ENCODE measurements around the gene MLLT3.

The MLLT3 gene

GRCh38 chr9:20472342-20473045, 149.8 kb downstream of the MLLT3 start:
- no peak for DNase-seq

- no peak for DNase-seq
These were observed 155.8 kb downstream of the MLLT3 start for GRCh38 chr9:20466328-20467008.

- DNase-seq = no peak
These were observed 158.1 kb downstream of the MLLT3 start for GRCh38 chr9:20464242-20464641.

GRCh38 chr9:20463823-20464222, 158.5 kb downstream of the MLLT3 start:
- no peak for DNase-seq

GRCh38 chr9:20462410-20462809, 159.9 kb downstream of the MLLT3 start:
- DNase-seq = no peak

GRCh38 chr9:20447291-20447690, 175.0 kb downstream of the MLLT3 start:
- DNase-seq = no peak

GRCh38 chr9:20446248-20446647, 176.1 kb downstream of the MLLT3 start:
- no peak for DNase-seq

GRCh38 chr9:20442461-20443319, 179.6 kb downstream of the MLLT3 start:
- peak; percentile 66 for DNase-seq

GRCh38 chr9:20441711-20442423, 180.4 kb downstream of the MLLT3 start:
- no peak for DNase-seq

- no peak for DNase-seq
These were observed 181.1 kb downstream of the MLLT3 start for GRCh38 chr9:20441166-20441565.

- no peak for DNase-seq
These were observed 184.8 kb downstream of the MLLT3 start for GRCh38 chr9:20437476-20437875.

GRCh38 chr9:20436476-20437195, 185.7 kb downstream of the MLLT3 start:
- no peak for DNase-seq

GRCh38 chr9:20428976-20429375, 193.3 kb downstream of the MLLT3 start:
- no peak for DNase-seq

GRCh38 chr9:20427359-20427758, 194.9 kb downstream of the MLLT3 start:
- DNase-seq = no peak

GRCh38 chr9:20426019-20426418, 196.3 kb downstream of the MLLT3 start:
- DNase-seq = no peak

- DNase-seq = no peak
These were observed 202.8 kb downstream of the MLLT3 start for GRCh38 chr9:20419533-20419932.

- no peak for DNase-seq
These were observed 203.8 kb downstream of the MLLT3 start for GRCh38 chr9:20418485-20418884.

GRCh38 chr9:20417373-20418080, 204.8 kb downstream of the MLLT3 start:
- no peak for DNase-seq

- no peak for DNase-seq
These were observed 208.1 kb downstream of the MLLT3 start for GRCh38 chr9:20414150-20414549.

GRCh38 chr9:20409321-20410092, 212.8 kb downstream of the MLLT3 start:
- DNase-seq = no peak

GRCh38 chr9:20408513-20408912, 213.8 kb downstream of the MLLT3 start:
- no peak for DNase-seq
